ENCODE data around the gene SH3RF1.
"Not testable (repeated sequence)": the region's sequence is repeated elsewhere in the genome, so short reads cannot be mapped to it uniquely, and the experiment has no call there.

The SH3RF1 gene

GRCh38 chr4:169202145-169202699, 68.5 kb downstream of the SH3RF1 start:
- DNase-seq (ENCODE audit: low read depth in 1 of 2, low spot score in 1 of 2), result no peak

- no peak for DNase-seq (ENCODE audit: low read depth in 1 of 2, low spot score in 1 of 2)
Observed at GRCh38 chr4:169201222-169202144, 69.3 kb downstream of the SH3RF1 start.

- no peak for DNase-seq (ENCODE audit: low read depth in 1 of 2, low spot score in 1 of 2)
Observed at GRCh38 chr4:169200361-169201030, 70.3 kb downstream of the SH3RF1 start.

- no peak for DNase-seq (ENCODE audit: low read depth in 1 of 2, low spot score in 1 of 2)
Observed at GRCh38 chr4:169199184-169199583, 71.6 kb downstream of the SH3RF1 start.

- DNase-seq (ENCODE audit: low read depth in 1 of 2, low spot score in 1 of 2), result no peak
Observed at GRCh38 chr4:169198167-169198566, 72.6 kb downstream of the SH3RF1 start.

- DNase-seq (ENCODE audit: low read depth in 1 of 2, low spot score in 1 of 2), result not testable (repeated sequence)
Observed at GRCh38 chr4:169197206-169197605, 73.5 kb downstream of the SH3RF1 start.

GRCh38 chr4:169195032-169195431, 75.7 kb downstream of the SH3RF1 start:
- DNase-seq (ENCODE audit: low read depth in 1 of 2, low spot score in 1 of 2), result no peak

GRCh38 chr4:169189968-169190367, 80.8 kb downstream of the SH3RF1 start:
- not testable (repeated sequence) for DNase-seq (ENCODE audit: low read depth in 1 of 2, low spot score in 1 of 2)

GRCh38 chr4:169189372-169189771, 81.4 kb downstream of the SH3RF1 start:
- DNase-seq (ENCODE audit: low read depth in 1 of 2, low spot score in 1 of 2), result no peak

- DNase-seq (ENCODE audit: low read depth in 1 of 2, low spot score in 1 of 2), result no peak
Observed at GRCh38 chr4:169188204-169188603, 82.6 kb downstream of the SH3RF1 start.

- DNase-seq (ENCODE audit: low read depth in 1 of 2, low spot score in 1 of 2), result no peak
Observed at GRCh38 chr4:169185133-169185956, 85.4 kb downstream of the SH3RF1 start.

- DNase-seq (ENCODE audit: low read depth in 1 of 2, low spot score in 1 of 2), result no peak
Observed at GRCh38 chr4:169184686-169185085, 86.1 kb downstream of the SH3RF1 start.

GRCh38 chr4:169184236-169184635, 86.5 kb downstream of the SH3RF1 start:
- no peak for DNase-seq (ENCODE audit: low read depth in 1 of 2, low spot score in 1 of 2)

GRCh38 chr4:169183581-169183980, 87.2 kb downstream of the SH3RF1 start:
- DNase-seq (ENCODE audit: low read depth in 1 of 2, low spot score in 1 of 2), result no peak

- no peak for DNase-seq (ENCODE audit: low read depth in 1 of 2, low spot score in 1 of 2)
Observed at GRCh38 chr4:169179609-169180521, 90.9 kb downstream of the SH3RF1 start.

- not testable (repeated sequence) for DNase-seq (ENCODE audit: low read depth in 1 of 2, low spot score in 1 of 2)
Observed at GRCh38 chr4:169178092-169178491, 92.7 kb downstream of the SH3RF1 start.

GRCh38 chr4:169175476-169175875, 95.3 kb downstream of the SH3RF1 start:
- no peak for DNase-seq (ENCODE audit: low read depth in 1 of 2, low spot score in 1 of 2)

- no peak for DNase-seq (ENCODE audit: low read depth in 1 of 2, low spot score in 1 of 2)
Observed at GRCh38 chr4:169175035-169175434, 95.7 kb downstream of the SH3RF1 start.

GRCh38 chr4:169174247-169174646, 96.5 kb downstream of the SH3RF1 start:
- DNase-seq (ENCODE audit: low read depth in 1 of 2, low spot score in 1 of 2), result no peak
